Hepatic stellate cell (primary cell): ENCODE measurements around the gene RNF31.

Experiments used
- DNase-seq: peaks from one replicate; pipeline ENCODE4 v3.0.0; 2011; ENCODE audit warnings: low spot score

RNF31 gene

DNA sequence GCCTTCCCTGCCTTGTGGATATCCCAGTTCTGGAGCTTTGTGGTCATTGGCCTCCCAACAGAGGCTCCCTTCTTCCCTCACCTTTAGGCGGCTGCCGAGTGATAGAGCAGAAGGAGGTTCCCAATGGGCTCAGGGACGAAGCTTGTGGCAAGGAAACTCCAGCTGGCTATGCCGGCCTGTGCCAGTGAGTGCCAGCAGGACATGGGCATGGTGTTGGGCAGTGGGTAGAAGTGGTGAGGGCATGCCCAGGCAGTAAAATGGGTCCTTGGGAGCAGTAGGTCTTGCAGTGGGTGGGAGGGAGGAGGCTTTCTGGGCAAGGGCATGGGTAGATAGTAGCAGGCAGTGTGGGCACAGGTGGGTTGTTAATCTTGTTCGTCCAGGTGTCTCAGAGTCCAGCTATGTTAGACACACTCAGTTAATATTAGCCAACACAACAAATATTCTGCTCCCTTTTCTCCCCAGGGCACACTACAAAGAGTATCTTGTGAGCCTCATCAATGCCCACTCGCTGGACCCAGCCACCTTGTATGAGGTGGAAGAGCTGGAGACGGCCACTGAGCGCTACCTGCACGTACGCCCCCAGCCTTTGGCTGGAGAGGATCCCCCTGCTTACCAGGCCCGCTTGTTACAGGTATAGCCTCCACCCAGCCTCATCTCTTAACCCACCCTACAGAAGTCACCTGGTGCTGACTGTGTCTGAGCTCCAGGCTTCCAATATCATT is 12.6 kb downstream of the RNF31 start:
- no peak for DNase-seq

DNA sequence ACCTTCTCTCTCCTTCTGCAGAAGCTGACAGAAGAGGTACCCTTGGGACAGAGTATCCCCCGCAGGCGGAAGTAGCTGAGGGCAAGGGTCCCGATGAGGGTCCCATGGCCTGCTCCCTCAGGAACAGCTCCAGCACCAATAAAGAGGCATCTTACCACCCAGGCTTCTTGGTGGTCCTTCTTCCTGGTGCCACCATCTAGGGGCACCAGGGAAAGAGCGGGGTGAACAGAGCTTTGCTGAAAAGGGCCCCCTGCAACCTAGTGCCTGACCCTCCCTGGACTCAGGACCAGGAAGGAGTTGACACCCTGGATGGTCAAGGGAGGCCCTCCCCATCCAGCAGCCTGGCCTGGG is 13.2 kb downstream of the RNF31 start:
- no peak for DNase-seq

- DNase-seq: peak; percentile 98
These were observed 13.8 kb downstream of the RNF31 start, which contains the start of gene IRF9 for GRCh38 chr14:24160850-24161804. Gene IRF9, plus strand, starts transcription at chr14:24161265. Its CDS starts 880 bp downstream, at chr14:24162145.

GRCh38 chr14:24162093-24162492 is 14.8 kb downstream of the RNF31 start:
- peak; percentile 72 for DNase-seq

GRCh38 chr14:24164518-24164991 is 17.3 kb downstream of the RNF31 start:
- DNase-seq: no peak

- DNase-seq: no peak
These were observed 18.5 kb downstream of the RNF31 start for GRCh38 chr14:24165785-24166184.

DNA sequence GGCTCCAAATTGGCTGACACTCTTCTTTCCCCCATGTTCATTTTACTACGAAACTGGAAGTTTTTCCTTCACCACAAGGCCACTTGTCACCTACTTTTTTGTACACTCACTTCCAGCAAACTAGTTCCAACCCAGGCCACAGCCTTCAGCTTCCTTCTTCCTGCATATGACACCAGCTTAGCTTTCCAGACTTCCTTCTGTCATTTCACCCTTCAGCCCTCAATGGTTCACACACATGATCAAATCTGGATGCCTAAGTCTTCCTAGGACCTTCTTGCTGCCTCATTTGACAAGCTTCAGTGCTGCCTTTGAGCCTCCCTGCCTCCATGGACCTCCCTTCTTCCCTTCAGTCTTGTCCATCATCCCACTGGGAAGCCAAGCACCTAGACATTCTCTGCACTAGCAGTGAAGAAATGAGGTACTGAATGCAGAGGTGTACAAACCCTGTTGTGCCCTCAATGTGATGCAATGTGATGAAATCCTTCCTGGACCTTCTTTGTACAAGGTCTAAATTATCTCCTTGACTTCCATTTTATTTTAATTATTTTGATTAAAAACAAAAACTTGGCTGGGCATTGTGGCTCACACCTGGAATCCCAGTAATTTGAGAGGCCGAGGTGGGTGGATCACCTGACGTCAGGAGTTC is 20.3 kb downstream of the RNF31 start:
- no peak for DNase-seq

DNA sequence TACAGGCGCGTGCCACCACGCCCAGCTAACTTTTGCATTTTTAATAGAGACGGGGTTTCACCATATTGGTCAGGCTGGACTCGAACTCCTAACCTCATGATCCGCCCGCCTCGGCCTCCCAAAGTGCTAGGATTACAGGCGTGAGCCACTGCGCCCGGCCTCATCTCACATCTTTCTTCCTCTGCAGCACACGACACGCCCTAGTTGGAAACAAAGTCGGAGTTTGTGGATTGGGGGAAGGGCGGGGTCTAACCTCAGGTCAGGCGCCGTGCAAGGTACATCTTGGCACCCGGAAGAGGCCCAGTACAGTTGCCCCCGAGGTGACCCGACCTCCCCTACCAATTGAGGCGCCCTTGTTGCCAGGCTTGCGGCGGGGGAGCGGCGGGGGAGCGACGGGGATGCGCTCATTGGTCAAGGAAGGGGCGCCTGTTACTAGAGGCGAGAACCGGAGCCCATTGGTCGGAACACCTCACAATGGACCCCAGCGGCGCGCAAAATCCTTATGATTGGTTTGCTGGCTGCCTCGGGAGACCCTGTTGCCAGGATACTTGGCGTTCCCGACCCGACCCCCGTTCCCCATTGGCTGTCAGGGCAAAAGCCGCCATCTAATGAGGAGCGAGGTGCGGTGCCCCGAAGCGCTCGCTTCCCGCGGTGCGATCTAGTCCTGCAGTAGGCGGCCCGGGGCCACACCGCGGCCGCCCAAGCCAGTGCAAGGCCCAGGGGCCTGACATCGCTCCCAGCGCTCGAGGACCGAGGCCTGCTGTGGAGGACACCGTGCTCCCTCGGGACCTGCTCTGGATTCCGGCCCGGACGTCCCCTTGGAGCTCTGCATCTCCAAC is 24.3 kb downstream of the RNF31 start, which contains the start of gene REC8:
Gene REC8, plus strand, starts transcription at position 659 of the 839 bp plus-strand sequence. CDS start 473 bp downstream, outside the sequence.
- DNase-seq: no peak

DNA sequence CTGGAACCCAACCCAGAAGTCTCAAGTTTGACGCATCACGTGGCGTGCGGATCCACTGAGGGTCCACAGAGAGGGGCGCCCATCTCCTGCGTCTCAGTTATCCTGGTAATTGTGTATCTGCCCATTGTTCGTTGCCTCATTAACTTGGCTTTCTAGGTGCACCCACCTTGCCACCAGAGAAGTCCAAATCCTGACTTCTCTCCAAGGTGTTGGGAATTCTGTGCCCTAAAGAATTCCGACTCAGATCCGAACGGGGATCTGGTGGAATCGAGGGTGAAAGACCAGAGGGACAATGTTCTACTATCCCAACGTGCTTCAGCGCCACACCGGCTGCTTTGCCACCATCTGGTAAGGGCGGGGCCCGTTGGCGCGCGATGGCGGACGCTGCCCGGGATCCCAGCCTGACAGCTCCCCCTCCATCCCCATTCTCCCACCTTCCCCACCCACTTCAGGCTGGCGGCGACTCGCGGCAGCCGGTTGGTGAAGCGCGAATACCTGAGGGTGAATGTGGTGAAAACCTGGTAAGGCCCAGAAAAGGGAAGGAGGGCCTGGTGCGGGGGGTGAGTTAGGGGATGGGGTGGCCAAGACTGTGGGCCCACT is 25.1 kb downstream of the RNF31 start:
- DNase-seq: no peak

DNA sequence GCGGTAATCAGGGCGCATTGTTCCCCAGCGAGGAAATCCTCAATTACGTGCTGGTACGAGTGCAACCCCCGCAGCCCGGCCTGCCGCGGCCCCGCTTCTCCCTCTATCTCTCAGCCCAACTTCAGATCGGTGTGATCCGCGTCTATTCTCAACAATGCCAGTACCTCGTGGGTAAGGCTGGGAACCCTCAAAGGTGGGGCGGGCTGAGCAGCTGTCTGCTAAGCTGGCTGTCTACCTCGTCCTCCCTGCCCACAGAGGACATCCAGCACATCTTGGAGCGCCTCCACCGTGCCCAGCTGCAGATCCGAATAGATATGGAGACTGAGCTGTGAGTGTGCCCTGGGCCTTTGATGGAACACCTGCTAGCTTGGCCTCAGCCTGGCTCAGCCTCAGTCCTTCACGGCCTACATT is 25.6 kb downstream of the RNF31 start:
- DNase-seq: no peak

DNA sequence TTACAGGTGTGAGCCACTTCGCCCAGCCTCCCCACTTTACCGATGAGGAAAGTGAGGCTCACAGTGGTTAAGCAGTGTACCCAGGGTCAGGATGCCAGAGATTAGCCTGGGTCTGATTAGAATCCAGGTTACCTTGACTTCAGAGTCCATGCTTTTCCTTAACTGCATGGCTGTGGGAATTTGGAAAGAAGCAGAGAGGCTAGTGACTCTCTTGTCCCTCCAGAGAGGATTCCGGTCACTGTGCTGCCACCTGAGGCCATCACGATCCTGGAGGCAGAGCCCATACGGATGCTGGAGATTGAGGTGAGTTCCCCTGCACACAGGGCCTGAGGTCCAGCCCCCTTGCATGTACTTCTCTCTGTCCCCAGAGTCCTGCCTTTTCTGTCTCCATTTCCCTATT is 29.3 kb downstream of the RNF31 start:
- no peak for DNase-seq

DNA sequence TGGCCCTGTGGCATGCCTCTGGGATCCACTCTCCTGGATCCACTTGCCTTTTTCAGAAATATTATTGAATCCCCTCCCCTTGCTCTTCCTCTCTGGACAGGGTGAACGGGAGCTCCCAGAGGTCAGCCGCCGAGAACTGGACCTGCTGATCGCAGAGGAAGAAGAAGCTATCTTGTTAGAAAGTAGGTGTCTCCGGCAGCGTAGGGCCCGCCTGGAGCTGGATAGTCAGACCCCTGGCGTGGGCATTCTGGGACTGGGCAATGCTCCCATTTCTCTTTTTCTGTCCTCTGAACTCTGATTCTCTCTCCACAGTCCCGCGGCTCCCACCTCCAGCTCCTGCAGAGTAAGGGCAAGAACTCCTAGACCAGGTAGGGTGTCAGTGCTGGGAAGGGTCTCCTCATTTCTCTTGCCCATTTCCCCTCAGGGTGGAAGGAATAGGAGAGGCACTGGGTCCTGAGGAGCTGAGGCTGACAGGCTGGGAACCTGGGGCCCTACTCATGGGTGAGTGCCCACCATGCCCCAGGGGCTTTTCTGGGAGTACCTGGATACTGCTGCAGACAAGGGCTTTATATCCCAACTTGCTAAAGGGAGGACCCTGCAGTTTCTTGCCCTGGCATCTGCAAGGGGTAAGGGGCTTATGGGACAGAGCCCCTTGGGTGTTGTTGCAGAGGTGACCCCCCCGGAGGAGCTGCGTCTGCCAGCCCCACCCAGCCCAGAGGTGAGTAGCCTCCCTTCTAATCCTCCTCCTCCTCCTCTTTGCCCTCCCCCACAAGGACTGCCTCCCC is 29.9 kb downstream of the RNF31 start:
- no peak for DNase-seq

- no peak for DNase-seq
These were observed 30.6 kb downstream of the RNF31 start for GRCh38 chr14:24177891-24178290.

- DNase-seq: no peak
These were observed 31.3 kb downstream of the RNF31 start for GRCh38 chr14:24178399-24179178.

DNA sequence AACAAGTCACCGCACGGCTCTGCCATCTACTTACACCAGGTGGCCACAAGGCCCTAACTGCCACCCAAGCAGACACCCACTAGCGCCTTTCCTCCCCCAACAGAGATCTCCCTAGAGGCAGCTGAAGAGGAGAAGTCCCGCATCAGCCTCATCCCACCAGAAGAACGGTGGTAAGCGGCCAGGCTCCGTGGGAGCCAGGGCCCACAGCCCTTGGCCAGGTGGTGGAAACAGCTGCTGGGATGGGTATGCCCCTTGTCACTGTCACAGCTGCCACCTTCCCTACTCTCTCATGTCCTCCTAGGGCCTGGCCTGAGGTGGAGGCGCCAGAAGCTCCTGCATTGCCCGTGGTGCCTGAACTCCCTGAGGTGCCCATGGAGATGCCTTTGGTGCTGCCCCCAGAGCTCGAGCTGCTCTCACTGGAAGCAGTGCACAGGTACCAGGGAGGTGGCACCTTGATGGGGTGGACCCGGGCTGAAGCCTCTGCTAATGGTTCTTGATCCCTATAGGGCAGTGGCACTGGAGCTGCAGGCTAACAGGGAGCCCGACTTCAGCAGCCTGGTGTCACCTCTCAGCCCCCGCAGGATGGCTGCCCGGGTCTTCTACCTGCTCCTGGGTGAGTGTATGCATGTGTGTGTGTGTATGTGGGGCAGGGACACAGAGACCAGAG is 32.1 kb downstream of the RNF31 start:
- no peak for DNase-seq

GRCh38 chr14:24179961-24180796 is 32.9 kb downstream of the RNF31 start:
- no peak for DNase-seq

GRCh38 chr14:24181371-24182077 is 34.2 kb downstream of the RNF31 start:
- DNase-seq: no peak
